GM23338 (cell line): Measurements from ENCODE around the gene ATP2B1. TPM values are rescaled to one million over a fixed set of nuclear protein-coding genes. Genes with fewer than 3 reads are reported as not detected.

Source experiments
- ATAC-seq: fragments of 200-7000 bp; cut with Tn5 transposase; 3 replicates; pipeline ENCODE4 v1.9.1; 2020
- DNase-seq: peaks from one replicate; pipeline ENCODE4 v3.0.0-alpha.2; 2015; ENCODE audit warnings: low spot score
- H2AFZ ChIP-seq: fragments of 200-600 bp; sonication (generic); 2 replicates; pipeline ENCODE4 v1.8.0; 2016; ENCODE audit warnings: antibody characterized with exemption, mild to moderate bottlenecking, moderate library complexity
- H3F3A ChIP-seq: fragments of 200-600 bp; sonication (generic); replicated peaks from 2 replicates; pipeline ENCODE4 v1.8.0; 2017; ENCODE audit warnings: antibody characterized with exemption, mixed run types, low read depth
- H3K27ac ChIP-seq: fragments of 200-600 bp; sonication (generic); 2 replicates; pipeline ENCODE4 v1.6.1; 2016; ENCODE audit warnings: low read depth
- H3K27me3 ChIP-seq: fragments of 200-600 bp; sonication (generic); 2 replicates; pipeline ENCODE4 v1.8.0; 2016; ENCODE audit warnings: mild to moderate bottlenecking, mixed run types, moderate library complexity; ENCODE audit not compliant: insufficient read depth
- H3K36me3 ChIP-seq: fragments of 200-600 bp; sonication (generic); 2 replicates; pipeline ENCODE4 v1.8.0; 2016; ENCODE audit warnings: mild to moderate bottlenecking; ENCODE audit not compliant: insufficient read depth
- H3K4me1 ChIP-seq: fragments of 200-600 bp; sonication (generic); 2 replicates; pipeline ENCODE4 v1.8.0; 2016; ENCODE audit warnings: mild to moderate bottlenecking, moderate library complexity; ENCODE audit not compliant: insufficient read depth
- H3K4me2 ChIP-seq: fragments of 200-600 bp; sonication (generic); 2 replicates; pipeline ENCODE4 v1.7.1; 2017; ENCODE audit warnings: mixed run types
- H3K4me3 ChIP-seq: fragments of 200-600 bp; sonication (generic); 2 replicates; pipeline ENCODE4 v1.6.1; 2016; ENCODE audit warnings: mixed run types
- H3K79me2 ChIP-seq: fragments of 200-600 bp; sonication (generic); replicated peaks from 2 replicates; pipeline ENCODE4 v1.8.0; 2017; ENCODE audit warnings: mild to moderate bottlenecking; ENCODE audit not compliant: insufficient read depth
- H3K9me2 ChIP-seq: fragments of 200-600 bp; sonication (generic); 2 replicates; pipeline ENCODE4 v1.8.0; 2017; ENCODE audit not compliant: insufficient read depth
- H4K20me1 ChIP-seq: fragments of 200-600 bp; sonication (generic); replicated peaks from 2 replicates; pipeline ENCODE4 v1.8.0; 2017; ENCODE audit warnings: mild to moderate bottlenecking; ENCODE audit not compliant: insufficient read depth
- H3K27ac Mint-ChIP-seq: 2 replicates; pipeline ENCODE4 v1.8.0; 2020; ENCODE audit warnings: inconsistent platforms, mild to moderate bottlenecking, moderate library complexity, mixed read lengths
- H3K27me3 Mint-ChIP-seq: 3 replicates; pipeline ENCODE4 v1.8.0; 2022; ENCODE audit warnings: low read depth, mild to moderate bottlenecking, moderate library complexity, mixed read lengths, inconsistent platforms; ENCODE audit not compliant: insufficient read depth, poor library complexity
- H3K36me3 Mint-ChIP-seq: 3 replicates; pipeline ENCODE4 v1.8.0; 2021; ENCODE audit warnings: low read depth, mild to moderate bottlenecking, inconsistent platforms, moderate library complexity, mixed read lengths
- H3K4me1 Mint-ChIP-seq: 3 replicates; pipeline ENCODE4 v1.8.0; 2020; ENCODE audit warnings: mild to moderate bottlenecking, inconsistent platforms, mixed read lengths
- H3K4me3 Mint-ChIP-seq: 3 replicates; pipeline ENCODE4 v1.8.0; 2021; ENCODE audit warnings: moderate library complexity, mild to moderate bottlenecking, inconsistent platforms, mixed read lengths
- H3K9me3 Mint-ChIP-seq: 3 replicates; pipeline ENCODE4 v1.8.0; 2020; ENCODE audit warnings: moderate library complexity, mild to moderate bottlenecking, inconsistent platforms, mixed read lengths
- CREB1 ChIP-seq: fragments of 250-450 bp; sonication (Bioruptor Pico); IDR thresholded peaks from 2 replicates; pipeline ENCODE4 v1.5.0; 2020; ENCODE audit warnings: low read depth, mild to moderate bottlenecking, moderate library complexity
- EZH2 ChIP-seq: fragments of 200-600 bp; sonication (generic); IDR thresholded peaks from one replicate; pipeline ENCODE4 v1.8.0; 2017; ENCODE audit warnings: antibody characterized with exemption, mild to moderate bottlenecking, low read depth; ENCODE audit not compliant: unreplicated experiment
- EZH2phosphoT487 ChIP-seq: fragments of 200-600 bp; sonication (generic); IDR thresholded peaks from one replicate; pipeline ENCODE4 v1.8.1; 2018; ENCODE audit warnings: antibody characterized with exemption; ENCODE audit not compliant: unreplicated experiment
- JUNB ChIP-seq: IDR thresholded peaks from one replicate; pipeline ENCODE4 v1.6.1; 2016; ENCODE audit warnings: antibody characterized with exemption; ENCODE audit not compliant: unreplicated experiment
- NANOG ChIP-seq: IDR thresholded peaks from 2 replicates; pipeline ENCODE4 v1.6.1; 2016; ENCODE audit warnings: antibody characterized with exemption, borderline replicate concordance
- POLR2AphosphoS5 ChIP-seq: IDR thresholded peaks from 2 replicates; pipeline ENCODE4 v1.6.1; 2016; ENCODE audit warnings: antibody characterized with exemption, low read depth
- STAT1 ChIP-seq: IDR thresholded peaks from one replicate; pipeline ENCODE4 v1.6.1; 2016; ENCODE audit warnings: antibody characterized with exemption; ENCODE audit not compliant: unreplicated experiment
- ZNF114 ChIP-seq: fragments of 250-450 bp; sonication (Bioruptor Pico); IDR thresholded peaks from 2 replicates; pipeline ENCODE4 v1.5.0; 2020; ENCODE audit warnings: mild to moderate bottlenecking, moderate library complexity
- ZNF331 ChIP-seq: fragments of 250-450 bp; sonication (Bioruptor Pico); IDR thresholded peaks from 2 replicates; pipeline ENCODE4 v1.5.0; 2020; ENCODE audit warnings: low read depth, mild to moderate bottlenecking, moderate library complexity
- polyA plus RNA-seq: library from polyadenylated mRNA; unstranded; fragments of >200 nt; fragmentation: Nextera tagmentation; extraction: Ambion mirVana; gene quantifications from 2 replicates; pipeline ENCODE4 v1.2.1, GENCODE V29; 2016
- total RNA-seq: library from RNA; depleted of rRNA; stranded (reverse); fragments of >200 nt; shearing (Covaris generic); gene quantifications from 2 replicates; pipeline ENCODE4 v1.2.3, GENCODE V29; 2014
- TF ChIP-seq, protein P1 (sequence below), 2 experiments: fragments of 200-600 bp in 1 of 2; sonication (generic) in 1 of 2; conservative IDR thresholded peaks; 2 replicates each; pipeline versions ENCODE4 v1.5.1 to v1.6.1; 2016 to 2017; ENCODE audit warnings: antibody characterized with exemption in 2 of 2, low read depth in 2 of 2, mild to moderate bottlenecking in 2 of 2, moderate library complexity in 1 of 2
- TF ChIP-seq, protein P2 (sequence below): IDR thresholded peaks from 2 replicates; pipeline ENCODE4 v1.6.1; 2016; ENCODE audit warnings: antibody characterized with exemption
- TF ChIP-seq, protein P3 (sequence below): IDR thresholded peaks from one replicate; pipeline ENCODE4 v1.6.1; 2018; ENCODE audit warnings: antibody characterized with exemption; ENCODE audit not compliant: unreplicated experiment
- TF ChIP-seq, protein P4 (sequence below): fragments of 250-450 bp; sonication (Bioruptor Pico); IDR thresholded peaks from 2 replicates; pipeline ENCODE4 v1.5.0; 2020; ENCODE audit warnings: mild to moderate bottlenecking, moderate library complexity

ATP2B1 gene
- total and polyA plus RNA-seq, 2 experiments from 2014 or later, result 39.3 to 42.3 TPM

DNA sequence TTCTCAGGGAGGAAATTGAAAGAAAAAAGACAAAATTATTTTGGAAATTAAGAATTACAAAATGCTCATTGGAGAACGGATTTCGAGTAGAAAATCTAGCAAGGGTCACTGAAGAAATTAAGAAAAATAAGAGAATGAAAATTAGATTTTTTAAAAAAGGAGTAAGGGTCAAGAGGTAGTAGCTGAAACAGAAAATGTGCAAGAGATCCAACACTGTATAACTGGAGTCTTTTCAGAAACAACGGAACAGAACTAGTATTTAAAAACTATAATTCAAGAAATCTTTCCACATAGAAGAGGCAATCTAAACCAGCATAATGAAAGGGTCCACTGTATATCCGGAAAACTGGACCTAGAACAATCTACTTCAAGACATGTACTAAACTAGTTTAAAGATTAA, 28.2 kb downstream of the ATP2B1 start:
- H3K27me3 ChIP-seq, result no peaks in the 10 kb centered on the region
- H3F3A ChIP-seq, result no peaks in the 10 kb centered on the region
- Mint-ChIP-seq H3K9me3 (peaks cover 34% of the 10 kb centered on the region), H3K27me3 (no peaks in the 10 kb centered on the region), H3K4me1 (peaks cover 8% of the 10 kb centered on the region; the same call in 2 of the 3 replicates), H3K27ac (no peak overlapping the region), H3K36me3 (peaks cover 27% of the 10 kb centered on the region), H3K4me3 (no peak overlapping the region)
- no peaks in the 10 kb centered on the region for H3K9me2 ChIP-seq
- ATAC-seq (no peak), DNase-seq (no peak)
- no peak for TF ChIP-seq ZNF331 (CRISPR knock-in tag)
- no peak for TF ChIP-seq STAT1
- TF ChIP-seq, protein P1, sequence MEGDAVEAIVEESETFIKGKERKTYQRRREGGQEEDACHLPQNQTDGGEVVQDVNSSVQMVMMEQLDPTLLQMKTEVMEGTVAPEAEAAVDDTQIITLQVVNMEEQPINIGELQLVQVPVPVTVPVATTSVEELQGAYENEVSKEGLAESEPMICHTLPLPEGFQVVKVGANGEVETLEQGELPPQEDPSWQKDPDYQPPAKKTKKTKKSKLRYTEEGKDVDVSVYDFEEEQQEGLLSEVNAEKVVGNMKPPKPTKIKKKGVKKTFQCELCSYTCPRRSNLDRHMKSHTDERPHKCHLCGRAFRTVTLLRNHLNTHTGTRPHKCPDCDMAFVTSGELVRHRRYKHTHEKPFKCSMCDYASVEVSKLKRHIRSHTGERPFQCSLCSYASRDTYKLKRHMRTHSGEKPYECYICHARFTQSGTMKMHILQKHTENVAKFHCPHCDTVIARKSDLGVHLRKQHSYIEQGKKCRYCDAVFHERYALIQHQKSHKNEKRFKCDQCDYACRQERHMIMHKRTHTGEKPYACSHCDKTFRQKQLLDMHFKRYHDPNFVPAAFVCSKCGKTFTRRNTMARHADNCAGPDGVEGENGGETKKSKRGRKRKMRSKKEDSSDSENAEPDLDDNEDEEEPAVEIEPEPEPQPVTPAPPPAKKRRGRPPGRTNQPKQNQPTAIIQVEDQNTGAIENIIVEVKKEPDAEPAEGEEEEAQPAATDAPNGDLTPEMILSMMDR (conservative IDR thresholded peaks at IDR 0.05; ENCODE audit: low read depth in 2 of 2), result no peak
- no peak for TF ChIP-seq EZH2phosphoT487
- no peak for TF ChIP-seq JUNB
- TF ChIP-seq ZNF114 (CRISPR knock-in tag), result no peak
- TF ChIP-seq CREB1 (CRISPR knock-in tag), result no peak
- TF ChIP-seq POLR2AphosphoS5, result no peak
- no peak for TF ChIP-seq EZH2
- TF ChIP-seq, protein P2, sequence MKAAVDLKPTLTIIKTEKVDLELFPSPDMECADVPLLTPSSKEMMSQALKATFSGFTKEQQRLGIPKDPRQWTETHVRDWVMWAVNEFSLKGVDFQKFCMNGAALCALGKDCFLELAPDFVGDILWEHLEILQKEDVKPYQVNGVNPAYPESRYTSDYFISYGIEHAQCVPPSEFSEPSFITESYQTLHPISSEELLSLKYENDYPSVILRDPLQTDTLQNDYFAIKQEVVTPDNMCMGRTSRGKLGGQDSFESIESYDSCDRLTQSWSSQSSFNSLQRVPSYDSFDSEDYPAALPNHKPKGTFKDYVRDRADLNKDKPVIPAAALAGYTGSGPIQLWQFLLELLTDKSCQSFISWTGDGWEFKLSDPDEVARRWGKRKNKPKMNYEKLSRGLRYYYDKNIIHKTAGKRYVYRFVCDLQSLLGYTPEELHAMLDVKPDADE, result no peak
- TF ChIP-seq, protein P3, sequence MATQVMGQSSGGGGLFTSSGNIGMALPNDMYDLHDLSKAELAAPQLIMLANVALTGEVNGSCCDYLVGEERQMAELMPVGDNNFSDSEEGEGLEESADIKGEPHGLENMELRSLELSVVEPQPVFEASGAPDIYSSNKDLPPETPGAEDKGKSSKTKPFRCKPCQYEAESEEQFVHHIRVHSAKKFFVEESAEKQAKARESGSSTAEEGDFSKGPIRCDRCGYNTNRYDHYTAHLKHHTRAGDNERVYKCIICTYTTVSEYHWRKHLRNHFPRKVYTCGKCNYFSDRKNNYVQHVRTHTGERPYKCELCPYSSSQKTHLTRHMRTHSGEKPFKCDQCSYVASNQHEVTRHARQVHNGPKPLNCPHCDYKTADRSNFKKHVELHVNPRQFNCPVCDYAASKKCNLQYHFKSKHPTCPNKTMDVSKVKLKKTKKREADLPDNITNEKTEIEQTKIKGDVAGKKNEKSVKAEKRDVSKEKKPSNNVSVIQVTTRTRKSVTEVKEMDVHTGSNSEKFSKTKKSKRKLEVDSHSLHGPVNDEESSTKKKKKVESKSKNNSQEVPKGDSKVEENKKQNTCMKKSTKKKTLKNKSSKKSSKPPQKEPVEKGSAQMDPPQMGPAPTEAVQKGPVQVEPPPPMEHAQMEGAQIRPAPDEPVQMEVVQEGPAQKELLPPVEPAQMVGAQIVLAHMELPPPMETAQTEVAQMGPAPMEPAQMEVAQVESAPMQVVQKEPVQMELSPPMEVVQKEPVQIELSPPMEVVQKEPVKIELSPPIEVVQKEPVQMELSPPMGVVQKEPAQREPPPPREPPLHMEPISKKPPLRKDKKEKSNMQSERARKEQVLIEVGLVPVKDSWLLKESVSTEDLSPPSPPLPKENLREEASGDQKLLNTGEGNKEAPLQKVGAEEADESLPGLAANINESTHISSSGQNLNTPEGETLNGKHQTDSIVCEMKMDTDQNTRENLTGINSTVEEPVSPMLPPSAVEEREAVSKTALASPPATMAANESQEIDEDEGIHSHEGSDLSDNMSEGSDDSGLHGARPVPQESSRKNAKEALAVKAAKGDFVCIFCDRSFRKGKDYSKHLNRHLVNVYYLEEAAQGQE, result no peak
- TF ChIP-seq NANOG, result no peak
- TF ChIP-seq, protein P4, sequence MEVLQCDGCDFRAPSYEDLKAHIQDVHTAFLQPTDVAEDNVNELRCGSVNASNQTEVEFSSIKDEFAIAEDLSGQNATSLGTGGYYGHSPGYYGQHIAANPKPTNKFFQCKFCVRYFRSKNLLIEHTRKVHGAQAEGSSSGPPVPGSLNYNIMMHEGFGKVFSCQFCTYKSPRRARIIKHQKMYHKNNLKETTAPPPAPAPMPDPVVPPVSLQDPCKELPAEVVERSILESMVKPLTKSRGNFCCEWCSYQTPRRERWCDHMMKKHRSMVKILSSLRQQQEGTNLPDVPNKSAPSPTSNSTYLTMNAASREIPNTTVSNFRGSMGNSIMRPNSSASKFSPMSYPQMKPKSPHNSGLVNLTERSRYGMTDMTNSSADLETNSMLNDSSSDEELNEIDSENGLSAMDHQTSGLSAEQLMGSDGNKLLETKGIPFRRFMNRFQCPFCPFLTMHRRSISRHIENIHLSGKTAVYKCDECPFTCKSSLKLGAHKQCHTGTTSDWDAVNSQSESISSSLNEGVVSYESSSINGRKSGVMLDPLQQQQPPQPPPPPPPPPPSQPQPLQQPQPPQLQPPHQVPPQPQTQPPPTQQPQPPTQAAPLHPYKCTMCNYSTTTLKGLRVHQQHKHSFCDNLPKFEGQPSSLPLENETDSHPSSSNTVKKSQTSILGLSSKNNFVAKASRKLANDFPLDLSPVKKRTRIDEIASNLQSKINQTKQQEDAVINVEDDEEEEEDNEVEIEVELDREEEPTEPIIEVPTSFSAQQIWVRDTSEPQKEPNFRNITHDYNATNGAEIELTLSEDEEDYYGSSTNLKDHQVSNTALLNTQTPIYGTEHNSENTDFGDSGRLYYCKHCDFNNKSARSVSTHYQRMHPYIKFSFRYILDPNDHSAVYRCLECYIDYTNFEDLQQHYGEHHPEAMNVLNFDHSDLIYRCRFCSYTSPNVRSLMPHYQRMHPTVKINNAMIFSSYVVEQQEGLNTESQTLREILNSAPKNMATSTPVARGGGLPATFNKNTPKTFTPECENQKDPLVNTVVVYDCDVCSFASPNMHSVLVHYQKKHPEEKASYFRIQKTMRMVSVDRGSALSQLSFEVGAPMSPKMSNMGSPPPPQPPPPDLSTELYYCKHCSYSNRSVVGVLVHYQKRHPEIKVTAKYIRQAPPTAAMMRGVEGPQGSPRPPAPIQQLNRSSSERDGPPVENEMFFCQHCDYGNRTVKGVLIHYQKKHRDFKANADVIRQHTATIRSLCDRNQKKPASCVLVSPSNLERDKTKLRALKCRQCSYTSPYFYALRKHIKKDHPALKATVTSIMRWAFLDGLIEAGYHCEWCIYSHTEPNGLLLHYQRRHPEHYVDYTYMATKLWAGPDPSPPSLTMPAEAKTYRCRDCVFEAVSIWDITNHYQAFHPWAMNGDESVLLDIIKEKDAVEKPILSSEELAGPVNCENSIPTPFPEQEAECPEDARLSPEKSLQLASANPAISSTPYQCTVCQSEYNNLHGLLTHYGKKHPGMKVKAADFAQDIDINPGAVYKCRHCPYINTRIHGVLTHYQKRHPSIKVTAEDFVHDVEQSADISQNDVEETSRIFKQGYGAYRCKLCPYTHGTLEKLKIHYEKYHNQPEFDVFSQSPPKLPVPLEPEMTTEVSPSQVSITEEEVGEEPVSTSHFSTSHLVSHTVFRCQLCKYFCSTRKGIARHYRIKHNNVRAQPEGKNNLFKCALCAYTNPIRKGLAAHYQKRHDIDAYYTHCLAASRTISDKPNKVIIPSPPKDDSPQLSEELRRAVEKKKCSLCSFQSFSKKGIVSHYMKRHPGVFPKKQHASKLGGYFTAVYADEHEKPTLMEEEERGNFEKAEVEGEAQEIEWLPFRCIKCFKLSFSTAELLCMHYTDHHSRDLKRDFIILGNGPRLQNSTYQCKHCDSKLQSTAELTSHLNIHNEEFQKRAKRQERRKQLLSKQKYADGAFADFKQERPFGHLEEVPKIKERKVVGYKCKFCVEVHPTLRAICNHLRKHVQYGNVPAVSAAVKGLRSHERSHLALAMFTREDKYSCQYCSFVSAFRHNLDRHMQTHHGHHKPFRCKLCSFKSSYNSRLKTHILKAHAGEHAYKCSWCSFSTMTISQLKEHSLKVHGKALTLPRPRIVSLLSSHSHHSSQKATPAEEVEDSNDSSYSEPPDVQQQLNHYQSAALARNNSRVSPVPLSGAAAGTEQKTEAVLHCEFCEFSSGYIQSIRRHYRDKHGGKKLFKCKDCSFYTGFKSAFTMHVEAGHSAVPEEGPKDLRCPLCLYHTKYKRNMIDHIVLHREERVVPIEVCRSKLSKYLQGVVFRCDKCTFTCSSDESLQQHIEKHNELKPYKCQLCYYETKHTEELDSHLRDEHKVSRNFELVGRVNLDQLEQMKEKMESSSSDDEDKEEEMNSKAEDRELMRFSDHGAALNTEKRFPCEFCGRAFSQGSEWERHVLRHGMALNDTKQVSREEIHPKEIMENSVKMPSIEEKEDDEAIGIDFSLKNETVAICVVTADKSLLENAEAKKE, result no peak
- no peaks in the 10 kb centered on the region for H3K36me3 ChIP-seq
- no peak overlapping the region for H3K27ac ChIP-seq
- no peak overlapping the region for H3K4me3 ChIP-seq
- H3K4me1 ChIP-seq, result peaks cover 11% of the 10 kb centered on the region
- H2AFZ ChIP-seq, result no peak overlapping the region
- no peak overlapping the region for H3K4me2 ChIP-seq
- H3K79me2 ChIP-seq, result peaks cover 84% of the 10 kb centered on the region
- H4K20me1 ChIP-seq, result peaks cover 6% of the 10 kb centered on the region
